ENCODE measurements around the gene NUP205. TPM values are rescaled to one million over a fixed set of nuclear protein-coding genes. Genes with fewer than 3 reads are reported as not detected.

The NUP205 gene
- total RNA-seq, 1 experiment from 2014 or later: 91.0 TPM

DNA sequence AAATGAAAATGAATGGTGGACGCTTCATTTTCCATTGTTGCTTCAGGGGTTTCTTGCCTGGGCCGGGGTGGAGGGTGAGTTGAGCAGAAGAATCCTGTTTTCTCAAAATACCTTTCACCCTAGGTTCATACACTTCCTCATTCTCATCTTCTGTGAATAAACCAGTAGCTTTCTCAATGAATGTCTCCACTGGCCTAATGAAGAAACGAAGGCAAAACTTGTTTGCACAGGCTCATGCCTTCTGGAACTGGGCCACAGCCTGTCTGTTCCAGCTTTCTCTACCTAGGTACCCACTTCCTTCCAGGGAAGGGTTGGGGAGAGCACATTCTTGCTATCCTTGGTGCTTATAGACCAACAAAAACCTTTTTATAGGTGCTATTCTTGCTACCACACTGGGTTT is 125.9 kb downstream of the NUP205 start:
- H3K9me2 ChIP-seq (ENCODE audit: insufficient read depth): no peaks in the 10 kb centered on the region
- H3K27me3 ChIP-seq (ENCODE audit: insufficient read depth, low read length): no peaks in the 10 kb centered on the region
- no peak overlapping the region for H3K9ac ChIP-seq (ENCODE audit: low read length)
- BruUV-seq (replicated peaks): no TSS peak
- no peak overlapping the region for H3K4me2 ChIP-seq (ENCODE audit: low read length)
- no peaks in the 10 kb centered on the region for H4K20me1 ChIP-seq (ENCODE audit: insufficient read depth)
- no peak for ATAC-seq
- H3K27ac ChIP-seq (ENCODE audit: low read depth, low read length): no peak overlapping the region
- ChIA-PET CTCF (interaction anchor here (1.5 kb wide), 1 partner anchor 11 kb away, joined by 6 read pairs; no protein-coding TSS in a partner anchor), POLR2A (no interaction called here), RAD21 (ENCODE audit: low non-redundant PET in 1 of 2, low total read pairs in 2 of 2, uncharacterized antibody in 2 of 2, unreplicated experiment in 2 of 2) (no interaction called here)
- H3K36me3 ChIP-seq (ENCODE audit: control insufficient read depth in 1 of 2, insufficient read depth in 2 of 2, low read length in 2 of 2): no peaks in the 10 kb centered on the region; a peak in 1 of 4 replicates
- no peak overlapping the region for H2AFZ ChIP-seq (ENCODE audit: low read depth, low read length, poor library complexity, severe bottlenecking)
- H3K79me2 ChIP-seq (ENCODE audit: insufficient read depth, low read length): 0 out of 2 replicates have a peak, but pooled peaks cover 7% of the 10 kb centered on the region
- no peaks in the 10 kb centered on the region for H3K9me3 ChIP-seq (ENCODE audit: control insufficient read depth in 1 of 2, insufficient read depth in 1 of 2, low read depth in 1 of 2, low read length in 2 of 2)
- TF ChIP-seq JUND (IDR thresholded peaks at IDR 0.05) (no peak), FOSL1 (IDR thresholded peaks at IDR 0.05; ENCODE audit: low read depth) (no peak)
- TF ChIP-seq, protein P1, sequence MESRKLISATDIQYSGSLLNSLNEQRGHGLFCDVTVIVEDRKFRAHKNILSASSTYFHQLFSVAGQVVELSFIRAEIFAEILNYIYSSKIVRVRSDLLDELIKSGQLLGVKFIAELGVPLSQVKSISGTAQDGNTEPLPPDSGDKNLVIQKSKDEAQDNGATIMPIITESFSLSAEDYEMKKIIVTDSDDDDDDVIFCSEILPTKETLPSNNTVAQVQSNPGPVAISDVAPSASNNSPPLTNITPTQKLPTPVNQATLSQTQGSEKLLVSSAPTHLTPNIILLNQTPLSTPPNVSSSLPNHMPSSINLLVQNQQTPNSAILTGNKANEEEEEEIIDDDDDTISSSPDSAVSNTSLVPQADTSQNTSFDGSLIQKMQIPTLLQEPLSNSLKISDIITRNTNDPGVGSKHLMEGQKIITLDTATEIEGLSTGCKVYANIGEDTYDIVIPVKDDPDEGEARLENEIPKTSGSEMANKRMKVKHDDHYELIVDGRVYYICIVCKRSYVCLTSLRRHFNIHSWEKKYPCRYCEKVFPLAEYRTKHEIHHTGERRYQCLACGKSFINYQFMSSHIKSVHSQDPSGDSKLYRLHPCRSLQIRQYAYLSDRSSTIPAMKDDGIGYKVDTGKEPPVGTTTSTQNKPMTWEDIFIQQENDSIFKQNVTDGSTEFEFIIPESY (IDR thresholded peaks at IDR 0.05; ENCODE audit: extremely low read depth, insufficient replicate concordance, low read length): no peak
- intact Hi-C loops (cut with micrococcal nuclease): no loop called here
- H3K4me1 ChIP-seq (ENCODE audit: control insufficient read depth in 1 of 2, insufficient read depth in 2 of 2, low read length in 2 of 2): no peaks in the 10 kb centered on the region
- H3K4me3 ChIP-seq (replicated peaks in 1 of 2; ENCODE audit: low read depth in 1 of 2, low read length in 2 of 2): no peak overlapping the region
- no peak for DNase-seq (ENCODE audit: low read depth, low spot score)

DNA sequence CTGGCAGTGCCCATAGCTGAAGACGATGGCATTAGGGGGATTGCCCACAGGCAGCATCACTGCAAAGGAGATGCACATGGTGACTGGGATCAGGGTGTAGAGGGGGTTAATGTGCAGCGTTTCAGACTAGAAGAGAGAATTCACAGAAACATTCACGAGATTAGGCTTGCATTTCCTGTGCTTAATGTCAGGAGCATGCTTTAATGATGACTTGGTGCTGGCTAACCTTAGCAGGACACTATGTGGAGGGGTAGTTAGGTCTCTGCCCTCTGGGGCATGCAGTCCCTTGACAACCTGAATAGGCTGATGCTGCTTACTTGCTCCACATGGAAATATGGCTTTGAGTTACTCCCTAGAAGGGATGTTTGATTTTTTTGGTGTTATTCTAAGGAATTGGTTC is 126.4 kb downstream of the NUP205 start:
- no peak overlapping the region for H3K4me3 ChIP-seq (replicated peaks in 1 of 2; ENCODE audit: low read depth in 1 of 2, low read length in 2 of 2)
- intact Hi-C loops (cut with micrococcal nuclease): no loop called here
- no peak overlapping the region for H3K27ac ChIP-seq (ENCODE audit: low read depth, low read length)
- DNase-seq (ENCODE audit: low read depth, low spot score) (no peak), ATAC-seq (no peak)
- no peak overlapping the region for H3K4me2 ChIP-seq (ENCODE audit: low read length)
- TF ChIP-seq EGR1 (IDR thresholded peaks at IDR 0.05; ENCODE audit: low read depth) (no peak), ZNF274 (IDR thresholded peaks at IDR 0.05; ENCODE audit: low read depth, low read length) (no peak), EZH2 (IDR thresholded peaks at IDR 0.05) (no peak), SP1 (IDR thresholded peaks at IDR 0.05; ENCODE audit: low read depth) (no peak), RAD21 (IDR thresholded peaks at IDR 0.05; ENCODE audit: low read depth) (no peak), TCF7L2 (IDR thresholded peaks at IDR 0.05; ENCODE audit: borderline replicate concordance, extremely low read depth, insufficient read depth, insufficient read length) (no peak), SRF (IDR thresholded peaks at IDR 0.05; ENCODE audit: low read depth) (no peak)
- TF ChIP-seq, protein P1 (IDR thresholded peaks at IDR 0.05; ENCODE audit: extremely low read depth, insufficient replicate concordance, low read length): no peak
- TF ChIP-seq, protein P2, sequence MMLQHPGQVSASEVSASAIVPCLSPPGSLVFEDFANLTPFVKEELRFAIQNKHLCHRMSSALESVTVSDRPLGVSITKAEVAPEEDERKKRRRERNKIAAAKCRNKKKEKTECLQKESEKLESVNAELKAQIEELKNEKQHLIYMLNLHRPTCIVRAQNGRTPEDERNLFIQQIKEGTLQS (IDR thresholded peaks at IDR 0.05): no peak
- H3K9ac ChIP-seq (ENCODE audit: low read length): no peak overlapping the region
- 0 out of 2 replicates have a peak, but pooled peaks cover 5% of the 10 kb centered on the region for H3K79me2 ChIP-seq (ENCODE audit: insufficient read depth, low read length)
- RAD21 ChIA-PET (ENCODE audit: low non-redundant PET in 1 of 2, low total read pairs in 2 of 2, uncharacterized antibody in 2 of 2, unreplicated experiment in 2 of 2): no interaction called here
- H3K9me3 ChIP-seq (ENCODE audit: control insufficient read depth in 1 of 2, insufficient read depth in 1 of 2, low read depth in 1 of 2, low read length in 2 of 2): no peaks in the 10 kb centered on the region
- H3K9me2 ChIP-seq (ENCODE audit: insufficient read depth): no peaks in the 10 kb centered on the region
- H3K36me3 ChIP-seq (ENCODE audit: control insufficient read depth in 1 of 2, insufficient read depth in 2 of 2, low read length in 2 of 2): no peaks in the 10 kb centered on the region; a peak in 1 of 4 replicates
- POLR2A ChIA-PET: no interaction called here
- CTCF ChIA-PET: no interaction called here
- no peaks in the 10 kb centered on the region for H4K20me1 ChIP-seq (ENCODE audit: insufficient read depth)
- no peaks in the 10 kb centered on the region for H3K4me1 ChIP-seq (ENCODE audit: control insufficient read depth in 1 of 2, insufficient read depth in 2 of 2, low read length in 2 of 2)
- no peak overlapping the region for H2AFZ ChIP-seq (ENCODE audit: low read depth, low read length, poor library complexity, severe bottlenecking)
- no peaks in the 10 kb centered on the region for H3K27me3 ChIP-seq (ENCODE audit: insufficient read depth, low read length)
- no TSS peak for BruUV-seq (replicated peaks)
